ENCODE data around the gene NCR1.
"Not testable (repeated sequence)": the region's sequence is repeated elsewhere in the genome, so short reads cannot be mapped to it uniquely, and the experiment has no call there.

- TF ChIP-seq CTCF (conservative IDR thresholded peaks at IDR 0.05) = peak; percentile 65
- not testable (repeated sequence) for TF ChIP-seq EZH2 (IDR thresholded peaks at IDR 0.05; ENCODE audit: low read depth)
Measured at GRCh38 chr19:54919646-54920563, 14.0 kb downstream of the NCR1 start.

Data from PC-9 (cell line).